Measurements from ENCODE around the gene SMYD3.

SMYD3 gene

GRCh38 chr1:246516126-246516525 is 9.0 kb upstream of the SMYD3 start:
- Histone ChIP-seq H3K27ac (ENCODE audit: low read depth, low read length) (no peak overlapping the region), H3K27me3 (ENCODE audit: insufficient read depth, low read length) (no peaks in the 10 kb centered on the region), H2AFZ (ENCODE audit: low read length, unreplicated experiment) (no peak overlapping the region), H3K79me2 (ENCODE audit: control insufficient read depth, insufficient read depth, low read length, unreplicated experiment) (no peaks in the 10 kb centered on the region), H3K4me1 (ENCODE audit: control insufficient read depth, insufficient read depth, low read length, unreplicated experiment) (no peaks in the 10 kb centered on the region), H3K4me3 (ENCODE audit: low read depth, low read length) (no peak overlapping the region), H3K36me3 (ENCODE audit: insufficient read depth, low read length) (no peaks in the 10 kb centered on the region)

GRCh38 chr1:246515390-246516005 is 8.4 kb upstream of the SMYD3 start:
- Histone ChIP-seq H2AFZ (ENCODE audit: low read length, unreplicated experiment) (no peak overlapping the region), H3K27me3 (ENCODE audit: insufficient read depth, low read length) (no peaks in the 10 kb centered on the region), H3K79me2 (ENCODE audit: control insufficient read depth, insufficient read depth, low read length, unreplicated experiment) (no peaks in the 10 kb centered on the region), H3K27ac (ENCODE audit: low read depth, low read length) (no peak overlapping the region), H3K4me3 (ENCODE audit: low read depth, low read length) (no peak overlapping the region), H3K36me3 (ENCODE audit: insufficient read depth, low read length) (no peaks in the 10 kb centered on the region), H3K4me1 (ENCODE audit: control insufficient read depth, insufficient read depth, low read length, unreplicated experiment) (no peaks in the 10 kb centered on the region)

- Histone ChIP-seq H3K36me3 (ENCODE audit: insufficient read depth, low read length) (no peaks in the 10 kb centered on the region), H3K4me3 (ENCODE audit: low read depth, low read length) (peak overlapping the region; percentile 45; the same call in 1 of the 2 replicates), H2AFZ (ENCODE audit: low read length, unreplicated experiment) (no peak overlapping the region), H3K27ac (ENCODE audit: low read depth, low read length) (no peak overlapping the region), H3K79me2 (ENCODE audit: control insufficient read depth, insufficient read depth, low read length, unreplicated experiment) (no peaks in the 10 kb centered on the region), H3K27me3 (ENCODE audit: insufficient read depth, low read length) (no peaks in the 10 kb centered on the region), H3K4me1 (ENCODE audit: control insufficient read depth, insufficient read depth, low read length, unreplicated experiment) (no peaks in the 10 kb centered on the region)
Observed at GRCh38 chr1:246513619-246514343, 6.7 kb upstream of the SMYD3 start.

- Histone ChIP-seq H3K27ac (ENCODE audit: low read depth, low read length) (no peak overlapping the region), H3K79me2 (ENCODE audit: control insufficient read depth, insufficient read depth, low read length, unreplicated experiment) (no peaks in the 10 kb centered on the region), H3K36me3 (ENCODE audit: insufficient read depth, low read length) (no peaks in the 10 kb centered on the region), H3K4me3 (ENCODE audit: low read depth, low read length) (no peak overlapping the region), H3K27me3 (ENCODE audit: insufficient read depth, low read length) (no peaks in the 10 kb centered on the region), H2AFZ (ENCODE audit: low read length, unreplicated experiment) (no peak overlapping the region), H3K4me1 (ENCODE audit: control insufficient read depth, insufficient read depth, low read length, unreplicated experiment) (no peaks in the 10 kb centered on the region)
Observed at GRCh38 chr1:246513041-246513440, 6.0 kb upstream of the SMYD3 start.

- no peak overlapping the region for H3K27ac ChIP-seq (ENCODE audit: low read depth, low read length)
Observed at GRCh38 chr1:246512635-246513034, 5.6 kb upstream of the SMYD3 start.

GRCh38 chr1:246512230-246512629 is 5.2 kb upstream of the SMYD3 start:
- Histone ChIP-seq H3K27me3 (ENCODE audit: insufficient read depth, low read length) (no peaks in the 10 kb centered on the region), H2AFZ (ENCODE audit: low read length, unreplicated experiment) (no peak overlapping the region), H3K36me3 (ENCODE audit: insufficient read depth, low read length) (no peaks in the 10 kb centered on the region), H3K27ac (ENCODE audit: low read depth, low read length) (no peak overlapping the region), H3K4me1 (ENCODE audit: control insufficient read depth, insufficient read depth, low read length, unreplicated experiment) (no peaks in the 10 kb centered on the region), H3K79me2 (ENCODE audit: control insufficient read depth, insufficient read depth, low read length, unreplicated experiment) (no peaks in the 10 kb centered on the region), H3K4me3 (ENCODE audit: low read depth, low read length) (no peak overlapping the region)

More at GRCh38 chr1:246512635-246513034, 5.6 kb upstream of the SMYD3 start:
- H3K79me2 ChIP-seq (ENCODE audit: control insufficient read depth, insufficient read depth, low read length, unreplicated experiment) = no peaks in the 10 kb centered on the region
- H3K27me3 ChIP-seq (ENCODE audit: insufficient read depth, low read length) = no peaks in the 10 kb centered on the region
- no peaks in the 10 kb centered on the region for H3K36me3 ChIP-seq (ENCODE audit: insufficient read depth, low read length)
- no peak overlapping the region for H3K4me3 ChIP-seq (ENCODE audit: low read depth, low read length)
- no peak overlapping the region for H2AFZ ChIP-seq (ENCODE audit: low read length, unreplicated experiment)
- no peaks in the 10 kb centered on the region for H3K4me1 ChIP-seq (ENCODE audit: control insufficient read depth, insufficient read depth, low read length, unreplicated experiment)

GRCh38 chr1:246511203-246511602 is 4.1 kb upstream of the SMYD3 start:
- Histone ChIP-seq H3K36me3 (ENCODE audit: insufficient read depth, low read length) (no peaks in the 10 kb centered on the region), H2AFZ (ENCODE audit: low read length, unreplicated experiment) (no peak overlapping the region), H3K27me3 (ENCODE audit: insufficient read depth, low read length) (no peaks in the 10 kb centered on the region), H3K4me1 (ENCODE audit: control insufficient read depth, insufficient read depth, low read length, unreplicated experiment) (no peaks in the 10 kb centered on the region), H3K27ac (ENCODE audit: low read depth, low read length) (no peak overlapping the region), H3K79me2 (ENCODE audit: control insufficient read depth, insufficient read depth, low read length, unreplicated experiment) (peaks cover 5% of the 10 kb centered on the region), H3K4me3 (ENCODE audit: low read depth, low read length) (no peak overlapping the region)

GRCh38 chr1:246510147-246511030 is 3.3 kb upstream of the SMYD3 start:
- no peaks in the 10 kb centered on the region for H3K27me3 ChIP-seq (ENCODE audit: insufficient read depth, low read length)
- H2AFZ ChIP-seq (ENCODE audit: low read length, unreplicated experiment) = no peak overlapping the region
- H3K27ac ChIP-seq (ENCODE audit: low read depth, low read length) = no peak overlapping the region
- no peak overlapping the region for H3K4me3 ChIP-seq (ENCODE audit: low read depth, low read length)
- H3K79me2 ChIP-seq (ENCODE audit: control insufficient read depth, insufficient read depth, low read length, unreplicated experiment) = peaks cover 8% of the 10 kb centered on the region
- H3K36me3 ChIP-seq (ENCODE audit: insufficient read depth, low read length) = no peaks in the 10 kb centered on the region
- H3K4me1 ChIP-seq (ENCODE audit: control insufficient read depth, insufficient read depth, low read length, unreplicated experiment) = peaks cover 3% of the 10 kb centered on the region

GRCh38 chr1:246508897-246509688 is 2.0 kb upstream of the SMYD3 start:
- no peak overlapping the region for H2AFZ ChIP-seq (ENCODE audit: low read length, unreplicated experiment)
- no peak overlapping the region for H3K27ac ChIP-seq (ENCODE audit: low read depth, low read length)
- H3K4me1 ChIP-seq (ENCODE audit: control insufficient read depth, insufficient read depth, low read length, unreplicated experiment) = peaks cover 3% of the 10 kb centered on the region
- no peaks in the 10 kb centered on the region for H3K36me3 ChIP-seq (ENCODE audit: insufficient read depth, low read length)
- no peak overlapping the region for H3K4me3 ChIP-seq (ENCODE audit: low read depth, low read length)
- H3K27me3 ChIP-seq (ENCODE audit: insufficient read depth, low read length) = no peaks in the 10 kb centered on the region
- peaks cover 12% of the 10 kb centered on the region for H3K79me2 ChIP-seq (ENCODE audit: control insufficient read depth, insufficient read depth, low read length, unreplicated experiment)

- peak overlapping the region; percentile 96 for H2AFZ ChIP-seq (ENCODE audit: low read length, unreplicated experiment)
- H3K27ac ChIP-seq (ENCODE audit: low read depth, low read length) = no peak overlapping the region
- H3K27me3 ChIP-seq (ENCODE audit: insufficient read depth, low read length) = no peaks in the 10 kb centered on the region
- H3K4me3 ChIP-seq (ENCODE audit: low read depth, low read length) = peak overlapping the region; percentile 99
- no peaks in the 10 kb centered on the region for H3K36me3 ChIP-seq (ENCODE audit: insufficient read depth, low read length)
- peaks cover 17% of the 10 kb centered on the region for H3K79me2 ChIP-seq (ENCODE audit: control insufficient read depth, insufficient read depth, low read length, unreplicated experiment)
- H3K4me1 ChIP-seq (ENCODE audit: control insufficient read depth, insufficient read depth, low read length, unreplicated experiment) = peaks cover 10% of the 10 kb centered on the region
Observed at GRCh38 chr1:246506367-246506673, 759 bp downstream of the SMYD3 start.
